ENCODE measurements around the gene ZNF777.
"Not testable (repeated sequence)": the region's sequence is repeated elsewhere in the genome, so short reads cannot be mapped to it uniquely, and the experiment has no call there.

ZNF777 gene

DNA sequence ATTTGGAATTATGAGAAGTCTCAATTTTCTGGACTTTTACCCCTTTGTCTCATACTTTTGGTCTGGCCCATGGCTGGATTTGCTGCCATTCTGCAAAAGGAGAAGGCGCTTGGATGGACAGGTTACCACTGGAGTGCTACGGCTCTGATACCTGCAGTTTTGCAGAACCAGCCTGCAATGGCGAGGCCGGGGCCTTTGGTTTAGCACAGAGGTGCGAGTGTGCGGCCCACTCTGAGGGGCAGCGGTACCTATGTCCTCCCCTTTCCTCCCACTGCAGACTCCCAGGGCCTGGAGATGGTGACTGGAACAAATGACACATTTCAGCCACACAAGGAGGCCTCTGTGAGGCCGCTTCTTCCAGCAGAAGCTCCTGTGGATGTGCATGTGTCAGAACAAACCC lies 11.9 kb downstream of the ZNF777 start:
- DNase-seq = no peak

DNA sequence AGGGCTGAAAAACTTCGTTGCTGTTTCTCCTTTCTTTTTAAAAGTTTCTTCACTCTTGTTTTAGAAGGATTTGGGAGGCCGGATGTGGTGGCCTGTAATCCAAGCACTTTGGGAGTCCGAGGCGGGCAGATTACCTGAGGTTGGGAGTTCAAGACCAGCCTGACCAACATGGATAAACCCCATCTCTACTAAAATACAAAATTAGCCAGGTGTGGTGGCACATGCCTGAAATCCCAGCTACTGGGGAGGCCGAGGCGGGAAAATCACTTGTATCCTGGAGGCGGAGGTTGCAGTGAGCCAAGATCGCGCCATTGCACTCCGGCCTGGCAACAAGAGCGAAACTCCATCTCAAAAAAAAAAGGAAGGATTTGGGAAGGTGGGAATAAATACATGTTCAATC lies 14.8 kb downstream of the ZNF777 start:
- DNase-seq = not testable (repeated sequence)

- DNase-seq = no peak
Observed at GRCh38 chr7:149444287-149444686, 16.6 kb downstream of the ZNF777 start.

DNA sequence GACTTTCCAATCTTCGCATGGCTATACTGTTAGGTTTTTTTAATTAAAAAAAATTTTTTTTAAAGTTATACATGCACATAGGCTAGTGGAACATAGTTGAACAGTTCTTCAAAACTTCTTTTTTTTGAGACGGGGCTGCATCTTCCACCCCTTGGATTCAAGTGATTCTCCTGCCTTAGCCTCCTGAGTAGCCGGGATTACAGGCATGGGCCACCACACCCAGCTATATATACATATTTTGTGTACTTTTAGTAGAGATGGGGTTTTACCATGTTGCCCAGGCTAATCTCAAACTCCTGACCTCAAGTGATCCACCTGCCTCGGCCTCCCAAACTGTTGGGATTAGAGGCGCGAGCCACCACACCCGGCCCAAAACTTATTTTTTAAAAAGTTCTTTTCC lies 17.3 kb downstream of the ZNF777 start:
- no peak for DNase-seq

GRCh38 chr7:149442924-149443323 lies 17.9 kb downstream of the ZNF777 start:
- DNase-seq = no peak

- no peak for DNase-seq
Observed at GRCh38 chr7:149440222-149440621, 20.6 kb downstream of the ZNF777 start.

GRCh38 chr7:149436358-149436757 lies 24.5 kb downstream of the ZNF777 start:
- DNase-seq = no peak

- no peak for DNase-seq
Observed at GRCh38 chr7:149433124-149433523, 27.7 kb downstream of the ZNF777 start.

DNA sequence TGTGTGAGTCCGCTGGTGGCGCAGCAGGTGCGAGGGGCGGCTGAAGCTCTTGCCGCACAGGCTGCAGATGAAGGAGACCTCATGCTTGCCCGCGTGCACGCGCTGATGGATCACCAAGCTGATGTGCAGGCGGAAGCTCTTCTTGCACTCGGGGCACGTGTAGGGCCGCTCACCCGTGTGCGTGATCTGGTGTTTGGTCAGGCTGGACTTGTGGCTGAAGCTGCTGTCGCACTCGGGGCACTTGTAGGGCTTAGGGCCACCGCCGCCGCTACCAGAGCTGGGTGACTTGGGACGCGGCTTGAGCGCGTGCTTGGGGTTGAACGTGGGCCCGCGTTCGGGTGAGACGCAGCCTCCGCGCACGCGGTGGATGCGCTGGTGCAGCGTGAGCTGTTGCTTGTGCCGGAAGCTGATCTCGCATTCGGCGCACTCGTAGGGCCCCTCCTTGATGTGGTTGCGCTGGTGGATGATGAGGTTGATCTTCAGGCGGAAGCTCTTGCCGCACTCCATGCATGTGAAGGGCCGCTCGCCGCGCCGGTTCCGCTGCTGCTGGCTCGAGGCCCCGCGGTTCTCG lies 28.7 kb downstream of the ZNF777 start:
- no peak for DNase-seq

GRCh38 chr7:149431486-149432120 lies 29.3 kb downstream of the ZNF777 start:
- no peak for DNase-seq

DNA sequence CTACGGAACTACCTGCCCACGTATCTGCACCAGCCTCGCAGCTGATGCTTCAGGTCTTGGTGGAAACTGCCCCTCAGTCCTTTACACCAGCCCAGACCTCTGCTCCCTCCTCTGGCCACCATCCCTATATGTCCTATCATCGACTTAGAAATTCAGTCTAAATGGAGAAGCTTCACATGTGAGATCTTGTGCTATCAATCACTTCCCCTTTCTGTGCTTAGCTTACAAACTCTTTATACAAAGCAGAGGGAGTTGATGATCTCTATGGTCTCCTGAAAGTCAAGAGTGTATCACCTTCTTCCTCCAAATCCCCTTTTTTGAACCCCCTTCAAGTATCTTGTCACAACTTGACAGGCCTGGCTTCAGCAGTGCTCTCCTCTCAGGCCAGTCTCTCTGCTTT lies 30.7 kb downstream of the ZNF777 start:
- DNase-seq = no peak

GRCh38 chr7:149427893-149428292 lies 33.0 kb downstream of the ZNF777 start:
- no peak for DNase-seq

GRCh38 chr7:149427096-149427680 lies 33.7 kb downstream of the ZNF777 start:
- DNase-seq = no peak

DNA sequence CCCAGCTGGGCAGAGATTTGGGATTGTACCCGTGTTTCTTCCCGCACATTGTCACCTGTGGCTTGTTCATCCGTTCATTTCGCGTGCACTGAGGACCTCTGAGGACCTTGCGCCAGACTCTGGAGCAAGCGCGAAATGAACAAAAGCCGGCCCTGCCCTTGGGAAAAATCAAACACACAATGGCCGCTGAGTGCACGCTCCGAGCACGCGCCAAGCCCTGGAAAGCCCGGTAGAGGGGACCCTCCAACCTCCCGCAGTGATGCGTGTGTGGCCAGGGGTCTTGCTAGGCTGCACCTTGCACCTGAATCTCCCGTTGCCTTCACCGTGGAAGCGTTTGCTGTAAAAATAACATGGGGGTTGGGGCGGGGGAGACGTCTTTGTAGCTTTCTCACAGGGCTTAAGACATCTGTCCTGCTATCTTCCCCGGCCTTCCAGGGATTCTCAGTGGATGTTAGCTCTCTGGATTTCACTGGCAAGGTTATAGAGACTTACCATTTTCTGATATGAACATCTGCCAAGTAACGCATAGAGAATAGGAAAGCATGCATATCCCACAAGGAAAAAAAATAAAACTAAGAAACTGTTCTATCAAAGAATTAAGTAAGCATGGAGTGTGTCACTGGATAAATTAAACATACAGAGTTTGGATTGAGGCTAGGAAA lies 37.3 kb downstream of the ZNF777 start:
- DNase-seq = no peak

DNA sequence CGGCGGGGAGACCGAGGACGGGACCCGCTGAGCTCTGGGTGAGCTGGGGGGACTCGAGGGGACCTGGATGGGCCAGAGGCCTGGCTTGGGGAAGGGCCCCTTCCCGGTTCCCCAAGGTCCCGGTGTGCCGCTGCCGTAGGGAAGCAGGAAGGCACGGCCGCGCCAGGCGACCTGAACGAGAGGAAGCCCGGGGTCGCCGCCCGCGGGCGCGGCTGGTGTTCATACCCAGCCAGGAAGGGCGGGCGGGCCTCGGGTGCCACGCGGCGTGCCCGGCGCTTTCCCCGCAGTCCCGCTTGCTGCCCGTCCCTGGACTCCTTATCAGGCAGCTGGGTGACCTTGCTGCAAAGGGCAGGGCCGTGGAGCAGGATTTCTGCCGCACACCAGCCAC lies 38.0 kb downstream of the ZNF777 start:
- no peak for DNase-seq

DNA sequence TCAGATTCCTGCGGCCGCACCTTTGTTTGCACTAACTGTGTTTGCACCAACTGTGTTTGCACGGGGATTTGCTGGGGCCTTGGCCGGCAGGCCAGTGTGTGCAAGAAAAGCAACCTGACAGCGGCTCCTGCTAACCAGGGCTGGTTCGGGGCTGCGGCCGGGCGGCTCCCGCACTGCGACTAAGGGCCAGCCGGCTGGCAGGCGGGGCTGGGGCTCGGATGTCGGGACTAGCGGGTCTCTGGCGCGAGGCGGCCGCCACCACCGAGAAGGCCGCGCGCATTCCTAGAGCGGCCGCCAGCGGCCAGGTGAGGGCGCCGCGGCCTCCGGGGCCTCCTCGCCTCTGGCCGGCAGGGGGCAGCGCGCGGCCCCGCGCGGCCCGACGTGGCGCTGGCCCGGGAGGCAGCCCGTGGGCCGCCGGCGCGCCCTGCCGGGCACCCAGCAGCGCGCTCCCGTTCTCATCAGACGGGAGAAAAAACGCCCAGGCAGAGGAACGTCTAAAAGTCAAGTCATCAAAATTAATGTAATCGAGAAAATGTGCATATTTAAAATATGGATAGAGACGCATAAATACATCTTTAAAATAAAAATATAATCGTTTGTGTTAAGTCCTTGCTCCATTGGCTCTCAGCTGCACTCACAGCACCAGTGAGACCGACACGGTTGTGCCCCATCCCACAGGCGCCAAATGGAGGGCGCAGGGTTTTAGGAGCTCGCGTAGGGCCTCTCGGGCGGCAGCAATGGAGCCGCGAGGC lies 38.5 kb downstream of the ZNF777 start:
- peak; percentile 81 for DNase-seq

- DNase-seq = no peak
Observed at GRCh38 chr7:149420006-149420405, 40.9 kb downstream of the ZNF777 start.

DNA sequence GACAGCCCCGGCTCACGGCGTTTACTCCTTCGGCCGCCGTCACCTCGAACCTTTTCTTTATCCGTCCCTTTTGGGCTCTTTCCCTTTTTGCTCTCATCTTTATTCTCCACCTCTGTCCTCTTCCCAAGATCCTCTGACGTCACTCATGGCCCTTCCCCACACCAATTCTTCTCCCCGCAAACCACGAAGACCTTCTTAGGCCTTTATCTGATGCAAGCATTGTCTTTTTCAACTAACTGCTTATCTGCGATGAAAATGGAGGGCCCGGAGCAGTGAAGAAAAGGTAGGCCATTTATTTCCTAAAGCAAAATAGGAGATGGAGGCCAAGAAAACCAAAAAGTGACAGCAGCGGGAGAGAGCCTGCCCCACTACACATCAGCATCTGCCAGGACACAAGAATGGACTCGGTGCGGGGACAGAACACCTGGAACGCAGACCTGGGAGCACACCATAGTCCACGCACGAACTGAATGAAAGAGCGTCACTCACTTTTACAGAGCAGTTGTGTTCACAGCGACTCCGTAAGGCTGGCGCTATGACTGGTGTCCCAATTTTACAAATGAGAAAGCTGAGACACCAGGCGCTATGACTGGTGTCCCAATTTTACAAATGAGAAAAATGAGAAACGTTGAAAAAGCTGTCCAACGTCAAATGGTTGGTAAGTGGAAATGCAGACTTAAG lies 45.3 kb downstream of the ZNF777 start:
- no peak for DNase-seq

DNA sequence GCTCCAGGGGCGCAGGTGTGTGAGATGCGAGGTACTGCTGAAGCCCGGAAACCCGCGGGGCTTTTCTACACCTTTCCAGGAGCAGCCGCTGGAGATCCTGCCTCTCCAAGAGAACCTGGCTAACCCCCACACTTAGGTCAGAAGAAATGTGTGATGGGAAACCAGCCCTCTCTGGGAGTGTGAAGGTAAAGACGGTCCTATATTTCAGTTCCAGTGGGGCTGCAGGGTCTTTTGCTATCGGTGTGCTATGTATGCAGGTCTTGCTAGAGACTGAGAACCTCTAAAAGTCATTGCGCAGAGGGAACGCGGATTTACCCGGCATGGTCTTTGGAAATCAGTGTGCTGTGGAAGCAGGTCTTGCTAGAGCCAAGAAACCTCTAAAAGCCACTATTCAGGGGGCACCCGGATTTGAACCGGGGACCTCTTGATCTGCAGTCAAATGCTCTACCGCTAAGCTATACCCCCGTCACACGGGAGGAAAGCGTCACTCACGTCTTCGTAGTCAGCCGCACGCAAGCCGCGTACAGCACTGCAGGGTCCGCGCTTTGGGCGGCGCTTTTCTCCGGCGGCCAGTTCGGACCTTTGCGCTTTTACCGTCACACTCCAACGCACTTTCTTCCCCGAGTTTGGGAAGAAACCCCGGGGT lies 46.0 kb downstream of the ZNF777 start:
- no peak for DNase-seq

GRCh38 chr7:149414171-149414570 lies 46.7 kb downstream of the ZNF777 start:
- no peak for DNase-seq

- not testable (repeated sequence) for DNase-seq
Observed at GRCh38 chr7:149413083-149413482, 47.8 kb downstream of the ZNF777 start.

GRCh38 chr7:149409895-149410294 lies 51.0 kb downstream of the ZNF777 start:
- DNase-seq = no peak

All from NCI-H1105 (cell line).